Loucy (cell line): ENCODE results near the gene APPL2.

ENCODE experiments used
- EZH2phosphoT487 ChIP-seq: fragments of 200-600 bp; IDR thresholded peaks from 2 replicates; pipeline ENCODE4 v1.6.1; 2018; ENCODE audit warnings: antibody characterized with exemption, mild to moderate bottlenecking, moderate library complexity, borderline replicate concordance
- TF ChIP-seq, protein P1 (sequence below): fragments of 200-600 bp; sonication (generic); conservative IDR thresholded peaks from 2 replicates; pipeline ENCODE4 v1.5.1; 2014; ENCODE audit warnings: mild to moderate bottlenecking, antibody characterized with exemption, low read length

DNA sequence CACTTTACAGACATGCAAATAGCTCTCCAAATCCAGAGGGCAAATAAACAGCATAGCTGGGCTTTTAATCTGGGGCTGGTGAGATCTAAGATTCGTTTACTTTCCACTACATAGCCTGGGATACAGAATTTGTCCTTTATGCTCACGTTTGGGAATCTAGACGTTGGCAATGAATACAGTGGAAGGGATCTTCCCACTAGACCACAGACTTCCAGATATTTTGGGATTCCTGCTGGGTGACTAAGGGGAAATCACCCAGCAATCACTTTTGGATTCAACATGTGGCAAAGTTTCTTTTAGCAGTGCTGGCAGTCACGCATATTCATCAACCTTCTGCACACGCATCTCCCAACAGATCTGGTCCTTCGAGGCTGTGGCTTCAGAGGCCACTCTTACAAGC, 23.5 kb downstream of the APPL2 start:
- TF ChIP-seq, protein P1, sequence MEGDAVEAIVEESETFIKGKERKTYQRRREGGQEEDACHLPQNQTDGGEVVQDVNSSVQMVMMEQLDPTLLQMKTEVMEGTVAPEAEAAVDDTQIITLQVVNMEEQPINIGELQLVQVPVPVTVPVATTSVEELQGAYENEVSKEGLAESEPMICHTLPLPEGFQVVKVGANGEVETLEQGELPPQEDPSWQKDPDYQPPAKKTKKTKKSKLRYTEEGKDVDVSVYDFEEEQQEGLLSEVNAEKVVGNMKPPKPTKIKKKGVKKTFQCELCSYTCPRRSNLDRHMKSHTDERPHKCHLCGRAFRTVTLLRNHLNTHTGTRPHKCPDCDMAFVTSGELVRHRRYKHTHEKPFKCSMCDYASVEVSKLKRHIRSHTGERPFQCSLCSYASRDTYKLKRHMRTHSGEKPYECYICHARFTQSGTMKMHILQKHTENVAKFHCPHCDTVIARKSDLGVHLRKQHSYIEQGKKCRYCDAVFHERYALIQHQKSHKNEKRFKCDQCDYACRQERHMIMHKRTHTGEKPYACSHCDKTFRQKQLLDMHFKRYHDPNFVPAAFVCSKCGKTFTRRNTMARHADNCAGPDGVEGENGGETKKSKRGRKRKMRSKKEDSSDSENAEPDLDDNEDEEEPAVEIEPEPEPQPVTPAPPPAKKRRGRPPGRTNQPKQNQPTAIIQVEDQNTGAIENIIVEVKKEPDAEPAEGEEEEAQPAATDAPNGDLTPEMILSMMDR: no peak
- TF ChIP-seq EZH2phosphoT487: no peak
